GM18517 (cell line): ENCODE results near the gene TTLL13.
"Not testable (repeated sequence)": the region's sequence is repeated elsewhere in the genome, so short reads cannot be mapped to it uniquely, and the experiment has no call there.

Experiments used
- ATAC-seq: cut with Tn5 transposase; IDR thresholded peaks from one replicate; pipeline ENCODE4 v1.9.1; 2021; ENCODE audit warnings: mild to moderate bottlenecking, moderate library complexity; ENCODE audit not compliant: unreplicated experiment

The TTLL13 gene

DNA sequence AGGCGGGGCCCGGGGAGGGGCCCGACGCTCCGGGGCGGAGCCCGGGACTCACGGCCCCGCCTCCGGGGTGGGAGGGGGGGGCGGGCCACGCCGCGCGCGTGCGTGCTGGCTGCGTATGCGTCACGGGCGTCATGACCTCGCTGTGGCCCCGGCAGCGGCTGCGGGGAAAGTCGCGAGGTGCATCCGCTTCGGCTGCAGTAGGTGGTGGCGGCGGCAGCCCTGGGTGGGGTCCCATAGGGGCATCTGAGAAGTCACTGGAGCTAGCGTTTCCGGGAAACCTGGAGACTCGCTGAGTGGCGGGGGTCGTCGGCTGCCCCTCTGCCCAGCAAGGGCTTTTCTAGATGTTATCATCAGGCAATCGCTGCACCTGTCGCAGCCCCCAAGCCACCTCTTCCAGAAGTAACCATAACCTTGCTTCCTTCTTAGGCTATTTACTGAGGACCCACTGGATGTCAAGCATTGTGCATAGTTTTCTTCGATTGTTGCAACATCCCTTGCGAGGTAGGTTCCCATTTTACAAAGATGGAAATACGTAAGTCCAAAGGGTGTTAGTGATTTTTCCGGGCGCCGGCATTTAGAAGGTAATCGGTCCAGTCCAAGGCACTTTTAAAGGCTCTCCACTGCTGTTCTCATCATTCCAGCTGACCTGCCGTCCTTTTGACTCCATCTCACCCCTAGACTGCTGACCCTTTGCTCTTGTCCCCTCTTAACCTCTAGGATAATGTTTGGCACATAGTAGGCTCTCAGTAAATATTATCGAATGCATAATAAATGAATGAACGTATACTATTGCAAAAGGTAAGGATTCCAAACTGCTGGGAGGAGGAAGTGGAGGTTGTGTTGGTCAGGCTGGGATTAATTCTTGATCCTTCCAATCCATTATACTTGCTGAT, 15.0 kb upstream of the TTLL13 start, which contains the start of gene GDPGP1:
GDPGP1 (plus strand) TSS at position 114 of the 893 bp plus-strand sequence. CDS start 6,700 bp downstream, outside the sequence.
- ATAC-seq, result peak; percentile 73

DNA sequence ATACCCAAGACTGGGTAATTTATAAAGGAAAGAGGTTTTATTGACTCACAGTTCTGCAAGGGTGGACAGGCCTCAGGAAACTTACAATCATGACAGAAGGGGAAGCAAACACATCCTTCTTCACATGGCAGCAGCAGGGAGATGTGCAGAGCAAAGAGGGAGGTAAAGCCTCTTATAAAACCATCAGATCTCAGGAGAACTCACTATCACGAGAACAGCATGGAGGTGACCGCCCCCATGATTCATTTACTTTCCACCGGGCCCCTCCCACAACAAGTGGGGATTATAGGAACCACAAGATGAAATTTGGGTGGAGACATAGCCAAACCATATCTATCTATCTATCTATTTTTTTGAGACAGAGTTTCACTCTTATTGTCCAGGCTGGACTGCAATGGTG, 10.0 kb upstream of the TTLL13 start:
- ATAC-seq, result no peak

DNA sequence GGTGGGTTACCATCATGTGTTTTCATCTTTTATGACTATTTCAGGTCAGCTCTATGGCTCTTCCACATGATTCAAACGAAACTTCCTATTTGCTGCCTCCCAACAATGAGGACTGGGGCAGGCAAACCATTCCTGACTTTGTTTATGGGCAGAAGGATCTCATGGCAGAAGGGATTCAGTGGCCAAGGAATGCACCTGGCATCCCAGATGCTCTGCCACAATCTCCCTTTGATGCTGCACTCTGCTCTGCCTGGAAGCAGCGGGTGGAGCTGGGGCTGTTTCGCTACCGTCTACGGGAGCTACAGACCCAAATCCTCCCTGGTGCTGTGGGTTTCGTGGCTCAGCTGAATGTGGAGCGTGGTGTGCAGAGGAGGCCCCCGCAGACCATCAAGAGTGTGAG, 8.5 kb upstream of the TTLL13 start:
- ATAC-seq, result no peak

DNA sequence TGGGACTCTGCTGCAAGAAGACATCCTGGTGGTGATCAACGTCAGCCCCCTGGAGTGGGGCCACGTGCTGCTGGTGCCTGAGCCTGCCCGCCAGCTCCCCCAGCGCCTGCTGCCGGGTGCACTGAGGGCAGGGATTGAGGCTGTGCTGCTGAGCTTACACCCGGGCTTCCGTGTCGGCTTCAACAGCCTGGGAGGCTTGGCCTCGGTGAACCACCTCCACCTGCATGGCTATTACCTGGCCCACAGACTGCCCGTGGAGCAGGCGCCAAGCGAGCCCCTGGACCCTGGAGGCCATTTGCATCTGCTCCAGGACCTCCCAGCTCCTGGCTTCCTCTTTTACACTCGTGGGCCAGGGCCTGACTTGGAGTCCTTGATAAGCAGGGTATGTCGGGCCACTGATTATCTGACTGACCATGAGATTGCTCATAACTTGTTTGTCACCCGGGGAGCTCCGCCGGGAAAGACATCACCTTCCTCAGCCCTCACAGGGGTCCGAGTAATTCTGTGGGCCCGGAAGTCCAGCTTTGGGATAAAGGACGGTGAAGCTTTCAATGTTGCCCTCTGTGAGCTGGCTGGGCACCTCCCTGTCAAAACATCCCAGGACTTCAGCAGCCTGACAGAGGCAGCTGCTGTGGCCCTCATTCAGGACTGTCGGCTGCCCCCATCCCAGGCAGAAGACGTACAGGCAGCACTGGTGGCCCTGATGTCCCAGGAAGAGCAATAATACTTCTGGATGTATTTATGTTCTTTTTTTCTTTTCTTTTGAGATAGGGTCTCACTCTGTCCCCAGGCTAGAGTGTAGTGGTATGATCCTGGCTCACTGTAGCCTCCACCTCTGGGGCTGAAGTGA, 7.8 kb upstream of the TTLL13 start:
- ATAC-seq, result no peak

DNA sequence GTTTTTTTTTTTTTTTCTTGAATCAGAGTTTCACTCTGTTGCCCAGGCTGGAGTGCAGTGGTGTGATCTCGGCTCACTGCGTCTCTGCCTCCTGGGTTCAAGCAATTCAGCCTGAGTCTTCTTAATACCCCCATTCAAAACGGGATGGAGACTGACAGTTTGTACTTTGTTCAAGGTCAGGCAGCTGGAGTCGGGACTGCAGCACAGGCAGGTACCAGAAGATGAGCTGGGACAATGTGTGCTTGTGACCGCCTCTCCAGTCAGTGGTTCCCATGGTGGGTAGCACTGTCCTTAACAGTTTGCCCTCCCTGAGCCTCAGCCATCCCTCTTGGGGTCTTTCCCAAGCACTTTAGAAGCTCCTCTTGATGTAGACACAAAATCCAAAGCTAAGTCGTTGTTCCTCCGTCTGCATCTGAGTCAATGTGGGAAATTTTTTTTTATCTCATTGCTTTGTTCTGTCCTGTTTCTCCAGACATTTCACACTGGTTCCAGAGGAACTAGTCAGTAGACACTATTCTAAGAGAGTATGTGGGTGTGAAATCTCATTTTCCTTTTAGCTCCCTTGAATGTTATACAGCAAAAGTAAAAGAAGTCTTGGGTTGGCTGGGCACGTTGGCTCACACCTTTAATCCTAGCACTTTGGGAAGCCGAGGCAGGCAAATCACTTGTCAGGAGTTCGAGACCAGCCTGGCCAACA, 5.3 kb upstream of the TTLL13 start:
- no peak for ATAC-seq

DNA sequence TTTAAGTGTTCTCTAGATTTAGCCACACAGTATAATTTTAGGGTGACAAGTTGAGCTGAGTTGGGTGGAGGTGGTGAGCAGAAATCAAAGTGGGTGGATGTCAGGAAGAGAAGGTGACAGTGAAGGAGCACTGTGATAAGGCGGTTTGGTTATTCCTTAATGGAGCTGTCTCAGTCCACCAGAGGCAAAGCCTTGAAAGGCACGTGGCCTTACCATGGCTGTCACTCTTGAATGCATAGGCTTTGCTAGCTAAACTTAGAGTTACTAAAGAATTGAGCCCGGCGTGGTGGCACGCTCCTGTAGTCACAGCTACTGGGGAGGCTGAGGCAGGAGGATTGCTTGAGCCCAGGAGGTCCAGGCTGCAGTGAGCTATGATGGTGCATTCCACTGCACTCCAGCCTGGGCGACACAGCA, 560 bp upstream of the TTLL13 start:
- ATAC-seq, result no peak

DNA sequence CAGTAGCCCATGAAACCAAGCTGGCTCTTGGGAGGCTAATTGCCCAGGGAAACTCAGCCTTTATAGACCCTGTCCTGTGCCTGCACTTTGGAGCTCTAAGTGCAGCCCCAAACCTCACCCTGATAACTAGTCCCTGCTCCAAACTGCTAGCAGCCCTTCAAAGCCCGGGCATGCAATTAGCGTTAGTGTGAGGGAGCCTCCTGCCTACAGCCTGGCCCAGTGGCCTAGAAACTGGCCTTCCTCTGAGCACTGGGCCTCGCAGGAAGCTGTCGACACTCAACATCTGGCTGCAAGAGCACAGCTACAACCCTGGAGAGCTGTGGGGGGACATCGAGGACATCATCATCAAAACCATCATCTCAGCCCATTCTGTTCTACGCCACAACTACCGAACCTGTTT, 8.4 kb downstream of the TTLL13 start:
- ATAC-seq, result no peak

DNA sequence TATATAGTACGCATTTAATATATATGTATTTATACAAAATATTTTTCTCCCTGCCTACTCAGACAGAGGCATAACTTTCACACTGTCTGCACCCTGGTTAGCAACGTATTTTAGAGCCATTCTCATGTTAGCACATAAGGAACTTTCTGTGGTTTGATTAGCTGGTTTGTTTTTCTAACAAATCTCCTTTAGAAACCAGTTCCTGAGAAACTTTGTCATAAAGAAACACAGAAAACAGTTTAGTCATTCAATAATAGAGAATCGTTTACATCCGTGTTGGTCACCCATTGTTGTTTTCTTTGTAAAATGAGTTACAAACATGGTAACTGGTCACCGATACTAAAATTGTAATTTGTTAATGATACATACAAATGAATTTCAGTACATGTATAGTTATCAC, 10.2 kb downstream of the TTLL13 start:
- ATAC-seq, result peak; percentile 73

DNA sequence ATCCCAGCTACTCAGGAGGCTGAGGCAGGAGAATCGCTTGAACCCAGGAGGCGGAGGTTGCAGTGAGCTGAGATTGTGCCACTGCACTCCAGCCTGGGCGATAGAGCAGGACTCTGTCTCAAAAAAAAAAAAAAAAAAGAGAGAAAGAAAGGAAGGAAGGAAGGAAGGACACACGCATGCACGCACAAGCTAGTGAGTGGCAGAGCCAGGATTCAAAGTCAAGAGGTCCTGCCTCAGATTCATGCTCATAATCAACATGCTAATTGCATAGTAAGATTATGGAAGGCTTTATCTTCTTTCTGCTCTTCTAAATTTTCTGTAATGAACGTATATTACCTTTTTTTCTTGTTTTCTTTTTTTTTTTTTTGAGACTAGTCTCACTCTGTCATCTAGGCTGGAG, 11.4 kb downstream of the TTLL13 start:
- not testable (repeated sequence) for ATAC-seq

DNA sequence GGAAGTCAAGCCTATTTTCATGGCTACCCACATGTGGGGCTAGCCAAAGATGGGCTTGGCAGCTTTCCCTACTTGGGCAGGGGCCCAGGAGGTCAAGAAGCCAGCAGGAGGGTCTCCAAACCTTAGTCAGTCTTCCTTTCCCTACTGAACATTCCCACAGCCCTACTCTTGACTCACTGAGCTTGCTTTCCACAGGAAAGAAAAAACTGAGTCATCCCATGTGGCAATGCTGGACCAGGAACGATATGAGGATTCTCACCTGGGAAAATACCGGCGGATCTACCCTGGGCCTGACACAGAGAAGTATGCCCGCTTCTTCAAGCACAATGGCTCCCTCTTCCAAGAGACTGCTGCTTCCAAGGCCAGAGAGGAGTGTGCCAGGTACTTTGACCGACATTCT, 12.5 kb downstream of the TTLL13 start:
- ATAC-seq, result no peak

DNA sequence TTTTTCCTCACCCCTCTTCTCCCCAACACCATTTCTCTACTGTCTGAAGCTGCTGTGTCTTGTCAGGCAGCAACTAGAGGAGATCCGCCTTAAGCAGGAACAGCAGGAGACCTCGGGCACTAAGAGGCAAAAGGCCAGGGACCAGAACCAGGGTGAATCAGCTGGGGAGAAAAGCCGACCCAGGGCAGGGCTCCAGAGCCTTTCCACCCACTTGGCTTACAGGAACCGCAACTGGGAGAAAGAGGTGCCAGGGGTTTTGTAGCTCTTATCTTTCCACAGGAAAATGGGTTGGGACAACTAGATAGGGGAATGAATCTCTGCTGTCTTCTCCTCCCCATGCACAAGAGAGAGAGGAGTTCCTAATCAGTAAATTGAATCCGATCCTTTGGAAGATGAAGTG, 13.1 kb downstream of the TTLL13 start:
- no peak for ATAC-seq

DNA sequence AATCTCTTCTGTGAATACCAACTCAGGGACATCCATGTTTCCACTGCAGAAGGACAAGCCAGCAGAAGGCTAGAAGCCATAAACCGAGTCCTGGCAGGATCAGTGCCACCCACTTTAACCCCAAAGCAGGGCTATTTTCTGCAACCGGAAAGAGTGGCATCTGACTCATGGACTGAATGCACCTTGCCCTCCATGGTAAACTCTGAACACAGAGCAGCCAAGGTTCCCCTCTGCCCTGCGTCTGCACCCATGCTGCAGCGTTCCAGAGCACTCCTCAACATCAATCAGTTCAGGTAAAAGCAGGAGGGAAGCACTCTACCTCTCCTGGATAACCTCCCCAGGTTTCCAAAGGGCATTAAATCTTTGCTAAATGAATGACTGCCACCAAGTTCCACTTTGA, 15.3 kb downstream of the TTLL13 start:
- ATAC-seq, result no peak

DNA sequence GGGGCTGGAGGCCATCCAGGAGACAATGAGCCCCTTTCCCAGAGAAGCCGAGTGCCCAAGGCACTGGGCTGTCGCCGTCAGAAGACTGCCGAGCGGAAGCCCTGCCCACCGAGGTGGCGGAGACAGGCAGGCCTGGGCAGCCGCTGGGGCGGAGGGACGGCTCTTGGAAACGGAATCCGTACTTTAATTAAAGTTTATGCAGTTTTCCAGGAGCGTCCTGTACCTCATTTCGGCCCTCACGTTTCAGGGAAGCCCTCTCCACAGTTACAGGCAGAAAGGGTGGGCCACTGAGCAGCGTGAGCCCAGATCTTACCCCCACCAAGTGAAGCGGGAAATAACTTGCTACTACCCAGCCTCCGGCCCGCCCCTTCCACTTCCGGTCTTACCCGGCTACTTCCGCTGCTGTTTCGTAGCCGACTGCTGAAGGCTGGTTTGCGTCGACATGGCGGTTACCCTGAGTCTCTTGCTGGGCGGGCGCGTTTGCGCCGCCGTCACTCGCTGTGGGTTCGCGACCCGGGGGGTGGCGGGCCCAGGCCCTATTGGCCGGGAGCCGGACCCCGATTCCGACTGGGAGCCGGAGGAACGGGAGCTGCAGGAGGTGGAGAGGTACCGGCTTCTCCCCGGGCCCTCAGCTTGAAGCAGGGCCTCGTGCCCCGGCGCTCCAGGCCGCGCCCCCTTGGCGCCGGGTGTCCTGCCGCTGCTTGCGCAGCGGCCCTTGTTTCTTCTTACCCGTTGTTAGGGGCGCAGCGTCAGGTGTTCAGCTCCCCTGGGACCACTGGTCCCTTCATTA, 16.1 kb downstream of the TTLL13 start, which contains the start of gene NGRN:
NGRN (plus strand) TSS at position 402 of the 790 bp plus-strand sequence; CDS start at position 443, 41 bp downstream.
- ATAC-seq, result peak; percentile 96

DNA sequence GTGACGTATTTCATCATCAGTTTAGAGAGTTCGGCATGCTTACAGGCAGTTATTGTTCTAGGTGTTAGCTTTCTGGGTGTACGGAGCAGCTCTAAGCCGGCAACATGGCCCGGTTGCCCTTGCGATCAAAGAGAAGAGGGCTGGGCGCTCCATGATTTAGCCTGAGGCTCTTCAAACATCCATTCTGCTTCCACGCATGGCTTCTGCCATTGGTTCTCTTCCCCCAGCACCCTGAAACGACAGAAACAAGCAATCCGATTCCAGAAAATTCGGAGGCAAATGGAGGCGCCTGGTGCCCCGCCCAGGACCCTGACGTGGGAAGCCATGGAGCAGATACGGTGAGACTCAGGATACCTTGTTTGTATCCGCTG, 16.7 kb downstream of the TTLL13 start:
- ATAC-seq, result no peak

DNA sequence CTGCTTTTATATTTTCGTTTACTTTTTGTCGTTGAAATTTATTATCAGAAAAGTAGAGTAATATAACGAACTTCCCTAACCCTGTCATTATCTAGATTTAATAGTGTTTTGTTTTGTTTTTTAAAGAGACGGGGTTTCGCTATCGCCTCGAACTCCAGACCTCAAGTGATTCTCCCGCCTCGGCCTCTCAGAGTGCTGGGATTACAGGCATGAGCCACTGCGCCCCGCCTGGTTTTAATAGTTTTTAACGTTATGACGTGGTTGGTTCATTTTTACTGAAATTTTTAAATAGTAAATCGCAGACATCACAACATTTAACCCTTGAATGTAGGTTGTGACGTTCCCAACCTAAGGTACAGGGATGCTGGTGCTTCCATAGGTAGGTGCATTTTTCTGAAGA, 17.1 kb downstream of the TTLL13 start:
- ATAC-seq, result no peak

DNA sequence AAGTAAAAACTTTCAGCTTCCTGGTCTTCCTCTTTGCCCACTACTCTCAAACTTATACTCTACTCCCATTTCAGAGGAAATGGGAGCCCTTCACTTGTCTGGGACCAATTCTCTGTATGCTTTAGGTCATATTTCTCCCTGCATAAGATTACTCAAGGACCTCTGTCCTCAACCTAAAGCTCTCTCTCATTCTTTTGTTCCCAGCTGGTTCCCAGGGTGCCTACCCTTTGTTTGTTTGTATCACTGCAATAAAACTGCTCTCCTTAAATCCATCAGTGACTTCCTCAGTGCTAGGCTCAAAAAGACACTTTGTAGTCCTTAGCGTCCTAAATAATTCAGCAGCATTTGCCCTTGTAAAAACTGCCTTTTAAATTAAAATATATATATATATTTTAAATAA, 19.1 kb downstream of the TTLL13 start:
- no peak for ATAC-seq

DNA sequence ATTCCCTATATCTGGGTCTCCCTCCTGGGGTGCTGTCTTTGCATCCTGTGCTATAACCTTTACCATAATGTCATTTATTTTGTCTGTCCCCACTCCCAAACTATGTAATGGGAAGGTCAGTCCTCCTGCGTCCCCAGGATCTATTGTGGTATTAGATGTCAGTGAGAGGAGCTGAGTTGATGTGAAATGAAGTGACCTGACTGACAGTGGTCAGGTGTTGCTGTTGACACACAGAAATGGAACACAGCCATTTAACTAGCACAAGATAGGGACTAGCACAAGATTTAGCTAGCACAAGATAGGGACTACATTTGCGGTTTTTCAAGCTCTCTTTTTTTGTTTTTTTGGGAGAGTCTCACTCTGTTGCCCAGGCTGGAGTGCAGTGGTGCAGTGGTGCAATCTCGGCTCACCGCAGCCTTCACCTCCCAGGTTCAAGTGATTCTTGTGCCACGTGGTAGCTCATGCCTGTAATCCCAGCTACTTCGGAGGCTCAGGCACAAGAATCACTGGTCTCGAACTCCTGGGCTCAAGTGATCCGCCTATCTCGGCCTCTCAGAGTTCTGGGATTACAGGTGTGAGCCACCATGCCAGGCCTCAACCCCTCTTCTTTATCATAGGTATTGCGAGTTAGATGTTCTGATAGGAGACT, 21.3 kb downstream of the TTLL13 start:
- no peak for ATAC-seq

DNA sequence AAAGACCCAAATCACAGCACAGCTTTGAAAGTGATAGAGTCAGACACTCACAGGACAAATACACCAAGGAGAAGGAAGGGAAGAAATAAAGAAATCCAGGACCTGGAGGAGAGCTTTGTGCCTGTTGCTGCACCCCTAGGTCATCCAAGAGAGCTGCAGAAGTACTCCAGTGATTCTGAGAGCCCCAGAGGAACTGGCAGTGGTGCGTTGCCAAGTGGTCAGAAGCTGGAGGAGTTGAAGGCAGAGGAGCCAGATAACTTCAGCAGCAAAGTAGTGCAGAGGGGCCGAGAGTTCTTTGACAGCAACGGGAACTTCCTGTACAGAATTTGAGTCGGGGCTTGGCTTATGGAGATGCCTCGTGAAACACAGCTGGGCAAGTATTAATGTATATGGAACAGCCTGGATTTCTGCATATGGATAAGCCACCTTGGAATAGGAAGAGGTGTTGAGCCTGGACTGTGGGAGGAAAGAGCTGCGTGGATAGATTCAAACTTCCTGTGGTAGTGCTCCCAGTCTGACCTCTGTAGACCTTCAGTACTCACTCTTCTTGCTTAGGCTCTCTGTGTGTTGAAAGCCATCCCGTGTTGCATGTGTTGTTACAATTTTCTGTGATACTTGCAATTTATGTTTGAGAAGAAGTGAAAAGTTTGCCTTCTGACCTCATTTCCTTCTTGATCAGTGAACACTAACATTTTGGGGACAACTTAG, 22.3 kb downstream of the TTLL13 start:
- no peak for ATAC-seq

DNA sequence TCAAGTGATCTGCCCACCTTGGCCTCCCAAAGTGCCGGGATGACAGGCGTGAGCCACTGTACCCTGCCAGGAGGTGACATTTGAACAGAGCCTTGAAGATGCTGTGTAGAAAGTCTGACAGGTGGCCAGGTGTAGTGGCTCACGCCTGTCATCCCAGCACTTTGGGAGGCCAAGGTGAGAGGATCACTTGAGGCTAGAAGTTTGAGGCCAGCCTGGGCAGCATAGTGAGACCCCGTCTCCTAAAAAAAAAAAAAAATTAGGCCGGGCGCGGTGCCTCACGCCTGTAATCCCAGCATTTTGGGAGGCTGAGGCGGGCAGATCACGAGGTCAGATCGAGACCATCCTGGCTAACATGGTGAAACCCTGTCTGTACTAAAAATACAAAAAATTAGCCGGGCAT, 29.1 kb downstream of the TTLL13 start:
- not testable (repeated sequence) for ATAC-seq
